GM12878 (cell line): ENCODE data around the gene CD7. TPM values are rescaled to one million over a fixed set of nuclear protein-coding genes. Genes with fewer than 3 reads are reported as not detected.
A peak's percentile ranks its signal among the peaks of the same experiment; 100 is the strongest.

Source experiments
- BACH1 ChIP-seq: fragments of 450-650 bp; IDR thresholded peaks from 2 replicates; pipeline ENCODE4 v1.6.1; 2017; ENCODE audit warnings: mild to moderate bottlenecking, borderline replicate concordance
- BCLAF1 ChIP-seq: fragments of 450-650 bp; IDR thresholded peaks from 2 replicates; pipeline ENCODE4 v1.6.1; 2017; ENCODE audit warnings: antibody characterized with exemption, mild to moderate bottlenecking, moderate library complexity
- CHD1 ChIP-seq: IDR thresholded peaks from 2 replicates; pipeline ENCODE4 v1.6.1; 2012; ENCODE audit warnings: low read depth, low read length, improper control_type of control experiment
- CHD2 ChIP-seq: IDR thresholded peaks from 2 replicates; pipeline ENCODE4 v1.6.1; 2011; ENCODE audit warnings: low read depth, low read length, improper control_type of control experiment, borderline replicate concordance
- CTCF ChIP-seq, 3 experiments: IDR thresholded peaks in 2 of 3; conservative IDR thresholded peaks in 1 of 3; 2 replicates each; pipeline ENCODE4 v1.5.1; 2011; ENCODE audit warnings: low read depth in 3 of 3, low read length in 3 of 3, mild to moderate bottlenecking in 3 of 3, control low read depth in 2 of 3, moderate library complexity in 2 of 3, inconsistent platforms in 1 of 3, mixed read lengths in 1 of 3; ENCODE audit not compliant: control insufficient read depth in 2 of 3, insufficient read depth in 1 of 3; ENCODE audit errors: extremely low read depth in 1 of 3
- DPF2 ChIP-seq: fragments of 450-650 bp; IDR thresholded peaks from 2 replicates; pipeline ENCODE4 v1.6.1; 2017; ENCODE audit warnings: mild to moderate bottlenecking
- E4F1 ChIP-seq: fragments of 450-650 bp; IDR thresholded peaks from 2 replicates; pipeline ENCODE4 v1.6.1; 2018; ENCODE audit warnings: borderline replicate concordance, mild to moderate bottlenecking; ENCODE audit not compliant: partially characterized antibody
- EGR1 ChIP-seq, 2 experiments: IDR thresholded peaks; 1 replicate in 1 of 2; 2 replicates in 1 of 2; pipeline ENCODE4 v1.6.1; 2011 to 2012; ENCODE audit warnings: low read depth in 2 of 2, low read length in 2 of 2, borderline replicate concordance in 1 of 2, mild to moderate bottlenecking in 1 of 2, moderate library complexity in 1 of 2
- HDAC6 ChIP-seq: fragments of 200-600 bp; sonication (generic); IDR thresholded peaks from one replicate; pipeline ENCODE4 v1.8.0; 2017; ENCODE audit warnings: antibody characterized with exemption; ENCODE audit not compliant: unreplicated experiment
- HDGF ChIP-seq: fragments of 450-650 bp; IDR thresholded peaks from 2 replicates; pipeline ENCODE4 v1.6.1; 2016; ENCODE audit warnings: antibody characterized with exemption
- IKZF1 ChIP-seq: fragments of 450-650 bp; conservative IDR thresholded peaks from 2 replicates; pipeline ENCODE4 v1.6.1; 2017; ENCODE audit warnings: antibody characterized with exemption, mild to moderate bottlenecking
- IRF3 ChIP-seq: fragments of 450-650 bp; IDR thresholded peaks from 2 replicates; pipeline ENCODE4 v1.6.1; 2014; ENCODE audit warnings: mild to moderate bottlenecking
- POLR2AphosphoS5 ChIP-seq: IDR thresholded peaks from 2 replicates; pipeline ENCODE4 v1.6.1; 2011; ENCODE audit warnings: mild to moderate bottlenecking, low read length, inconsistent platforms
- RCOR1 ChIP-seq: conservative IDR thresholded peaks from 2 replicates; pipeline ENCODE4 v1.6.1; 2012; ENCODE audit warnings: low read depth, low read length, improper control_type of control experiment
- TAF1 ChIP-seq: IDR thresholded peaks from 2 replicates; pipeline ENCODE4 v1.6.1; 2011; ENCODE audit warnings: mild to moderate bottlenecking, low read depth, low read length, borderline replicate concordance
- TCF12 ChIP-seq: IDR thresholded peaks from 2 replicates; pipeline ENCODE4 v1.6.1; 2011; ENCODE audit warnings: low read depth, mild to moderate bottlenecking, low read length
- TCF3 ChIP-seq: IDR thresholded peaks from 2 replicates; pipeline ENCODE4 v1.6.1; 2012; ENCODE audit warnings: low read depth, mild to moderate bottlenecking, low read length, borderline replicate concordance; ENCODE audit not compliant: insufficient read depth
- ZNF207 ChIP-seq: fragments of 450-650 bp; IDR thresholded peaks from 2 replicates; pipeline ENCODE4 v1.6.1; 2014; ENCODE audit warnings: antibody characterized with exemption, mild to moderate bottlenecking, borderline replicate concordance
- polyA plus RNA-seq, 11 experiments: library from polyadenylated mRNA; depleted of rRNA in 4 of 11; unstranded in 6 of 11; stranded (reverse) in 5 of 11; fragments of >200 nt; fragmentation: Nextera tagmentation in 4 of 11; fragmentation: Illumina TruSeq in 1 of 11; extraction: Ambion mirVana in 4 of 11; extraction: Trizol in 1 of 11; gene quantifications; 1 replicate in 1 of 11; 2 replicates in 10 of 11; pipeline versions ENCODE4 v1.2.1 to v1.2.3, GENCODE V29; 2011 to 2016; ENCODE audit warnings: inconsistent platforms in 2 of 11, missing spikeins in 2 of 11, low read depth in 1 of 11
- total RNA-seq, 4 experiments: library from RNA; depleted of rRNA in 3 of 4; stranded (reverse); fragments of >200 nt in 3 of 4; fragmentation: Illumina TruSeq in 1 of 4; extraction: Trizol in 1 of 4; gene quantifications; 2 replicates each; pipeline versions ENCODE4 v1.2.1 to v1.2.3, GENCODE V29; 2013 to 2021

The CD7 gene
- total and polyA plus RNA-seq, 10 of the 15 experiments (the other 5 are each of a cell fraction or from before 2014, with no cell fraction given), result 0.33 TPM; not detected in 9

GRCh38 chr17:82297714-82298537 is 19.5 kb downstream of the CD7 start (continued):
- TF ChIP-seq BCLAF1 (no peak), DPF2 (peak; percentile 66), POLR2AphosphoS5 (peak; percentile 78), TAF1 (peak; percentile 60; the same call in 1 of the 2 replicates), IRF3 (no peak), E4F1 (peak; percentile 40), HDGF (peak; percentile 96), ZNF207 (no peak), EGR1 (IDR thresholded peaks at IDR 0.05; ENCODE audit: borderline replicate concordance in 1 of 2, low read depth in 2 of 2, low read length in 2 of 2) (0 out of 3 replicates have a peak, but pooled peaks of 1 of the 2 experiments have one; percentile 14), RCOR1 (peak; percentile 33; the same call in 1 of the 2 replicates), CTCF (IDR thresholded peaks at IDR 0.05 in 2 of 3, conservative IDR thresholded peaks at IDR 0.05 in 1 of 3; ENCODE audit: control insufficient read depth in 2 of 3, extremely low read depth in 1 of 3, insufficient read depth in 1 of 3, low read depth in 3 of 3, low read length in 3 of 3) (0 out of 6 replicates have a peak, but pooled peaks of 1 of the 3 experiments have one; percentile 4), HDAC6 (no peak), TCF12 (no peak), CHD2 (peak; percentile 67; the same call in 1 of the 2 replicates), TCF3 (no peak), BACH1 (peak; percentile 90), IKZF1 (peak; percentile 91), CHD1 (peak; percentile 76; the same call in 1 of the 2 replicates)
